GM19351 (cell line): Measurements from ENCODE around the gene ATP10B.
"Not testable (repeated sequence)": the region's sequence is repeated elsewhere in the genome, so short reads cannot be mapped to it uniquely, and the experiment has no call there.

Experiments used
- ATAC-seq: cut with Tn5 transposase; IDR thresholded peaks from one replicate; pipeline ENCODE4 v1.9.1; 2021; ENCODE audit warnings: mild to moderate bottlenecking, moderate library complexity; ENCODE audit not compliant: unreplicated experiment

The ATP10B gene

GRCh38 chr5:160769301-160769700 is 82.7 kb downstream of the ATP10B start:
- ATAC-seq, result no peak

GRCh38 chr5:160767062-160767461 is 84.9 kb downstream of the ATP10B start:
- no peak for ATAC-seq

GRCh38 chr5:160760008-160760407 is 92.0 kb downstream of the ATP10B start:
- ATAC-seq, result no peak

GRCh38 chr5:160757194-160757593 is 94.8 kb downstream of the ATP10B start:
- no peak for ATAC-seq

DNA sequence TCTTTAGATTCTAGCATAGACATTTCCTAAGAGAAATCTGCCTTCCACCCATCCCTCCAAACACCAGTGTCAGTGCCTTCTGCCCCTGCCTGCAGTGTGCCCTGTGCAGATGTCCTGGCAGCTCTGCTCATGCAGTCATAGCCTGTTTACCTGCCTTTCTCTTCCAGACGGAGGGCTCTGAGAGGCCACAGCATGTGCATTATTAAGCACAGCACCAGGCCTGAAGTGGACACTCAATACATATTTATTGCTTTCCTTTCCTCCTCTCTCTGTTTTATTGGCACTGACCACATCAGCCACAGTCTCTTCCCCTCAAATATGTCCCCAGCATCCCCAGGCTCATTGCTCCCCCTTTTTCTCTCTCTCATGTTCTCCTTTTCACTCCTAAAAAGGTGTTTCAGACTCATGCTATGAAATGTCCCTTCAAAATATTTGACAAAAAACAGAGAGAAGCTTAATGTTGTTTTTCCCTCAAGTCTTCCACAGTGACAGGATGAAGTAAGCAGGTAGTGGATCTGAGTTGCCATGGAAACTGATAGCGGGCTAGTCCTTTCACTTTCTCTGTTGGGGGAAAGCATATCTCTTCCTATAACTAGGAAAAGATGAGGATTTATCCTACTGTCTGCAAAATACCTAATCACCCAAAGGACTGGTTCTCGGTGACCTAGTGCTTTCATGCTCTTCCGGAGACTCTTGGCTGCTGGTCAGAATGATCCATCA is 100.9 kb downstream of the ATP10B start:
- no peak for ATAC-seq

DNA sequence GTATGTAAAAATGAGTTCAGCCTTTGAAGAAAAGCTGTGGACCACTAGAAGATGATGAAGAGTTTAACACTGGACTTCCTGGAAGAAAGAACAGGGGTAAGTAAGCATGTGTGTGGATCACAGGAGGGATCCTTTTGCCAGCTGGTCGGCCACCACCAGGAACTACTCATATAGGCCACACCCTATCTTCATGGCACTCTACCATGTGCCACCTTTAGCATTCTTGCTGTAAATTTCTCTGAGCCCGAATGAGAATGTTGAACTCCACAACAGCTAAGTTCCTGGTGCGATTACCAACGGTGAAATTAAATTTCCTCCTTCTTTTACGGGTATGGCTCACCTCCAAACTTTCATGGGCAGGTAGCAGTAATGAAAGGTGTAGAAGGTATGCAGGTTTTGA is 102.3 kb downstream of the ATP10B start:
- no peak for ATAC-seq

- ATAC-seq, result no peak
Observed at GRCh38 chr5:160749026-160749425, 103.0 kb downstream of the ATP10B start.

DNA sequence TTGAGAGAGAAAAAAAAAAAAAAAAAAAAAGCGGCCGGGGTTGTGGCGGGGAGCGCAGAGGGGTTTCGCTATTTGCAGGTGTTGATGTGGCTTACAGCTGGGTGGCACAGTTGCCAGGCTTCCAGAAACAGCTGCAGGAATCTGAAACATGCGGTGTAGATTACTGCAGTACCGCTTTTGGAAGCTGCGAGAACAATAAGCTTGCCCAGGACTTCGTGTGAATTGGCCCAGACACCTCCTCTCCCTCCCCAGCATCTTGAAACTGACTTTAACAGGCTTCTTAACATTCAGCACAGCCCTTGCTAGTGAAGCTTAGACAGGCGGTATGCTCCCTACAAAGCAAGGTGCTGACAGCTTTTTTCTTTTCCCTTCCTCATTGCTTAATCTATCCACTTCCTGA is 104.0 kb downstream of the ATP10B start:
- ATAC-seq, result no peak

DNA sequence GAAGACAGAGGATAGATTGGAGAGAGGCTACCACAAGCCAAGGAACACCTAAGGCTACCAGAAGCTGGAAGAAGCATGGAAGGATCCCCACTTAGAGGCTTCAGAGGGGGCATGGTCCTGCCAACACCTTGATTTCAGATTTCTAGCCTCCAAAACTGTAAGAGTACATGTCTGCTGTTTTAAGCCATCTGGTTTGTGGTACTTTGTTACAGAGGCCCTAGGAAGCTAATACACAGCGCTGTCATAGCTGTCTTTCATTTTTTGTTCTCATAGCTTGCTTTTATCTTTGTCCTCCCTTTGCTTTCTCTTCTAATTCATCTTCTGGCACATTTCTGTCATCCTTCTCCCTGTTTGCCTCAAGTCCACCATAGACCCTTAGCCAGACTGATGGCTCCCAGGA is 104.5 kb downstream of the ATP10B start:
- ATAC-seq, result no peak

DNA sequence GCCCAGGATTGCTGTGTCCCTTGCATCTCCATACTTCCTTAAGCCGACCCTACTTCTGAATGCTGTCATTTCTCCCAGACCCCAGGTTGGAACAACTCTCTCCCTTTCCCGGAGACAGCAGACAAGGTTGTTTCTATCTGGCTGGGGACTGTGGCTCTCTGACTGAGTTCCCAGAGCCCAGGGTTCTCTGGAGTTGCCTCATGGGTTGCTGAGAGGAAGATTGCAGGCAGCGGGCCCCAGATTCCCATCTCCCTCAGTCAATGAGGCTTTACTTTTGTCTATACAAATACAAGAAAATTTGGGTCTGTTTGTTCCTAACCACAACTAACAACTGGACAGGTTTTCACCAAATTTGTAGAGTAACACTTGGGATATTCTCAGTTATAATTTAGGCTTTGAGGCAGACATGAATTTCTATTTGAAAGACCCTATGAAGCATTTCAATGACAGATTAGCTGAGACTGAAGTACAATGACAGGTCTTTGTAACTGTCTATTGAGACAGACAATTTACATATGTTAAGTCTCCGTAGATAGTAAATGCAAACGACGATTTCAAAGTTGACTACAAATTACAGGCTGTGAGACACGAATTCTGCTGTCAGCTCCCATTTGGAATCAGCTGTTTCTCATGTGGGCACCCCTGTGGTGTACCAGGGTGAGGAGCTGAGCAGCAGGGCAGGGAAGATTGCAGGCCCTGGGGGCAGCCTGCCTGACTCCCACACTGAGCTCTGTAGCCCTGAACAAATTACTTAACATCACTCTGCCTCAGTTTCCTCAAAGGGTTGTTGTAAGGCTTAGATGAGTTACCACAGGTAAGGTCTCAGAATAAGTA is 107.5 kb downstream of the ATP10B start:
- no peak for ATAC-seq

GRCh38 chr5:160743027-160743426 is 109.0 kb downstream of the ATP10B start:
- ATAC-seq, result peak; percentile 52

GRCh38 chr5:160742446-160742845 is 109.6 kb downstream of the ATP10B start:
- no peak for ATAC-seq

- no peak for ATAC-seq
Observed at GRCh38 chr5:160727296-160727997, 124.6 kb downstream of the ATP10B start.

- ATAC-seq, result no peak
Observed at GRCh38 chr5:160726721-160727120, 125.3 kb downstream of the ATP10B start.

GRCh38 chr5:160720822-160721221 is 131.2 kb downstream of the ATP10B start:
- ATAC-seq, result no peak

DNA sequence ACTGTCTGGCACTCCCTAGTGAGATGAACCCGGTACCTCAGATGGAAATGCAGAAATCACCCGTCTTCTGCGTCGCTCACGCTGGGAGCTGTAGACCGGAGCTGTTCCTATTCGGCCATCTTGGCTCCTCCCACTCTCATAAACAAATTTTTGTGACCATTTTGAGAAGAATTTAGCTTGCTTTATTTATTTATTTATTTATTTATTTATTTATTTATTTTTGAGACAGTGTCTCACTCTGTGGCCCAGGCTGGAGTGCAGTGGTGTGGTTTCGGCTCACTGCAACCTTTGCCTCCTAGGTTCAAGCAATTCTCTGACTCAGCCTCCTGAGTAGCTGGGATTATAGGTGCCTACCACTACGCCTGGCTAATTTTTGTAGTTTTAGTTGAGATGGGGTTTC is 136.5 kb downstream of the ATP10B start:
- ATAC-seq, result not testable (repeated sequence)

GRCh38 chr5:160703547-160704189 is 148.3 kb downstream of the ATP10B start:
- no peak for ATAC-seq

DNA sequence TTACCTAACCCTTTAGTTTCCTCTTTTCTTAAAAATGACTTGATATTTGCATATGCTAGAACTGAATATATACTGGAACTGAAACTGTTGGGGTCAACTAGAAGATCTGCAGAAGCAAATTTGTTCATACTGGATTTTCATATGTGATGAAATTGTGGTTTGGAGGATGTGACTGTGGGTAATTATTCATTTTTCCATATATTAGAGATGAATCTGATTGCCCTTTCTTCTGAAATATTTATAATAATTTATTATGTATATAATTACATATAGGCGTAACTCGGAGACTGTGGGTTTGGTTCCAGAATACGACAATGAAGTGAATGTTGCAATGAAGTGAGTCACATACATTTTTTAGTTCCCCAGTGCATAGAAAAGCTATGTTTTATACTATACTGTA is 149.1 kb downstream of the ATP10B start:
- peak; percentile 95 for ATAC-seq

DNA sequence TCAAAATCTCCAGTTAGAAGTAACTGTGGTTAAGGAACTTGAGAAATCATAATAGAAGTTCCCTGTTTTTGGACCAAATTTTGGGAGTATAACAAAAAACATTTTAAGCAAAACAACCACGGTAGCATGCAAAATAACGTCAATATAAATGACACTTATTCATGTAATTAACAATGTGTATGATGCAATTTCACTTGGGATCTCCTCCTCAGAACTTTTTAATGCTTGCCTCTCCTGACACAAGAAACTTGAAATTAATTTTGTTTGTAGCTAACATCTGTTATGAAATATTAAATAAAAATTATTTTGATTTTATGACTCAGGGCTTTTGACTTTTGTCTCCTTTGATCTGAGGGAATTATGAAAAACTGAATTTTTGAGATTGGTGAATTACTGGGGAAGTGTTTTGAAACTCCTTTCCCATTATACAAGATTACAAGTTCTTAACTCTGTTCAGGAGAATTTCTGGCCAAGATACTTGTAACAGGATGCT is 149.7 kb downstream of the ATP10B start:
- no peak for ATAC-seq

GRCh38 chr5:160701403-160701802 is 150.6 kb downstream of the ATP10B start:
- ATAC-seq, result no peak

- ATAC-seq, result no peak
Observed at GRCh38 chr5:160699301-160699700, 152.7 kb downstream of the ATP10B start.
